ENCODE results near the gene CGN.

GRCh38 chr1:151495316-151495715, 15.9 kb upstream of the CGN start:
- TF ChIP-seq MAFF (IDR thresholded peaks at IDR 0.05; ENCODE audit: low read depth, low read length) (no peak), ELF4 (CRISPR knock-in tag; IDR thresholded peaks at IDR 0.05; ENCODE audit: borderline replicate concordance) (no peak), HNF1A (IDR thresholded peaks at IDR 0.05; ENCODE audit: low read depth) (no peak), HNF1A (CRISPR knock-in tag; IDR thresholded peaks at IDR 0.05; ENCODE audit: borderline replicate concordance) (no peak)
